HepG2 (cell line): ENCODE data around the gene CPB1.

Experiments used
- CHD2 ChIP-seq: IDR thresholded peaks from 2 replicates; pipeline ENCODE4 v1.6.1; 2011; ENCODE audit warnings: low read depth, low read length, improper control_type of control experiment
- ESRRA ChIP-seq: sonication (generic); formaldehyde crosslinking; IDR thresholded peaks from 2 replicates; pipeline ENCODE4 v1.5.1; 2020; ENCODE audit warnings: mild to moderate bottlenecking, low read depth, missing genetic modification reagents
- JUNB ChIP-seq: sonication (generic); formaldehyde crosslinking; IDR thresholded peaks from 2 replicates; pipeline ENCODE4 v1.8.0; 2022; ENCODE audit warnings: missing genetic modification reagents, mild to moderate bottlenecking, borderline replicate concordance
- MATR3 ChIP-seq: sonication (generic); formaldehyde crosslinking; IDR thresholded peaks from 2 replicates; pipeline ENCODE4 v1.4.0; 2020; ENCODE audit warnings: missing genetic modification reagents
- MTA1 ChIP-seq: sonication (generic); formaldehyde crosslinking; IDR thresholded peaks from 2 replicates; pipeline ENCODE4 v1.4.0; 2020; ENCODE audit warnings: missing genetic modification reagents, mild to moderate bottlenecking, borderline replicate concordance
- POLR2AphosphoS5 ChIP-seq: IDR thresholded peaks from 2 replicates; pipeline ENCODE4 v1.6.1; 2012; ENCODE audit warnings: low read depth, low read length
- SUZ12 ChIP-seq: fragments of 150-350 bp; IDR thresholded peaks from 2 replicates; pipeline ENCODE4 v1.6.1; 2014; ENCODE audit warnings: low read depth, low read length
- TARDBP ChIP-seq: sonication (generic); formaldehyde crosslinking; IDR thresholded peaks from 2 replicates; pipeline ENCODE4 v1.8.0; 2022; ENCODE audit warnings: mild to moderate bottlenecking, missing genetic modification reagents
- ZMYM4 ChIP-seq: sonication (generic); formaldehyde crosslinking; IDR thresholded peaks from 2 replicates; pipeline ENCODE4 v1.8.1; 2023; ENCODE audit warnings: mild to moderate bottlenecking, missing genetic modification reagents
- TF ChIP-seq, protein P1 (sequence below): sonication (generic); formaldehyde crosslinking; IDR thresholded peaks from 2 replicates; pipeline ENCODE4 v1.8.1; 2023; ENCODE audit warnings: mild to moderate bottlenecking, missing genetic modification reagents
- TF ChIP-seq, protein P2 (sequence below): IDR thresholded peaks from 2 replicates; pipeline ENCODE4 v1.6.1; 2012; ENCODE audit warnings: inconsistent platforms
- TF ChIP-seq, protein P3 (sequence below), 2 experiments: IDR thresholded peaks; 2 replicates each; pipeline ENCODE4 v1.6.1; 2011 to 2012; ENCODE audit warnings: low read length in 2 of 2, borderline replicate concordance in 1 of 2, low read depth in 1 of 2, mild to moderate bottlenecking in 1 of 2, moderate library complexity in 1 of 2

DNA sequence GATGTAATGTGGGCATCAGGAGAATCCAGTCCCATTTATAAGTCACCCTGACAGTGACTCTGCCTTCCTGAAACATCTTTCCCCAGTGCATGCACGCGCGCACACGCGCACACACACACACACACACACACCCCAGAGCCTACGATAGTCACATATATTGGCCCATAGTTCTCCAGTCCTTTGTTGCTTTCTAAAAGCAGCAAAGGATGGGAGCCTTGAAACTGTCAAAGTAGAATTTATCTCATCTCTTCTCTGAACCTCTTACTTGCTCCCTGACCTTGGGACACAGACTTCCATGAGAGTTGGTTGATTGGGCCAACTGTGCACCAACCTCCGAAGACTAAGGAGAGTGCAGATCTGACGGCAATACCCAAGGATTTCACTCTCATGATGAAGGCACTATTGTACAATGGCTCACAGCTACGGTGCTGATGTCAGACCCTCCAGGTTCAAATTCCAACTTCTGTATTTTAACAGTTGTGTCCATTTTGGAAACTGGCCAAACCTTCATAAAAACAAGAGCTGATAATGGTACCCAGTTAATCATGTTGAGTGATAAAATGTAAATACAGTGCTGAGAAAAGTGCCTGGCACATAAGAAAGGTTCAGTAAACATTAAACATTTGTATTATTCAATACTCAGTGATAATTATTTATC, 45.8 kb downstream of the CPB1 start:
- TF ChIP-seq ZMYM4 (CRISPR knock-in tag) (no peak), POLR2AphosphoS5 (no peak), ESRRA (CRISPR knock-in tag) (no peak), MATR3 (no peak), TARDBP (CRISPR knock-in tag) (no peak), MTA1 (CRISPR knock-in tag) (no peak), CHD2 (no peak), SUZ12 (no peak), JUNB (CRISPR knock-in tag) (no peak)
- TF ChIP-seq, protein P1, sequence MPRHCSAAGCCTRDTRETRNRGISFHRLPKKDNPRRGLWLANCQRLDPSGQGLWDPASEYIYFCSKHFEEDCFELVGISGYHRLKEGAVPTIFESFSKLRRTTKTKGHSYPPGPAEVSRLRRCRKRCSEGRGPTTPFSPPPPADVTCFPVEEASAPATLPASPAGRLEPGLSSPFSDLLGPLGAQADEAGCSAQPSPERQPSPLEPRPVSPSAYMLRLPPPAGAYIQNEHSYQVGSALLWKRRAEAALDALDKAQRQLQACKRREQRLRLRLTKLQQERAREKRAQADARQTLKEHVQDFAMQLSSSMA (CRISPR knock-in tag): no peak
- TF ChIP-seq, protein P2, sequence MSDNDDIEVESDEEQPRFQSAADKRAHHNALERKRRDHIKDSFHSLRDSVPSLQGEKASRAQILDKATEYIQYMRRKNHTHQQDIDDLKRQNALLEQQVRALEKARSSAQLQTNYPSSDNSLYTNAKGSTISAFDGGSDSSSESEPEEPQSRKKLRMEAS: no peak
- TF ChIP-seq, protein P3, sequence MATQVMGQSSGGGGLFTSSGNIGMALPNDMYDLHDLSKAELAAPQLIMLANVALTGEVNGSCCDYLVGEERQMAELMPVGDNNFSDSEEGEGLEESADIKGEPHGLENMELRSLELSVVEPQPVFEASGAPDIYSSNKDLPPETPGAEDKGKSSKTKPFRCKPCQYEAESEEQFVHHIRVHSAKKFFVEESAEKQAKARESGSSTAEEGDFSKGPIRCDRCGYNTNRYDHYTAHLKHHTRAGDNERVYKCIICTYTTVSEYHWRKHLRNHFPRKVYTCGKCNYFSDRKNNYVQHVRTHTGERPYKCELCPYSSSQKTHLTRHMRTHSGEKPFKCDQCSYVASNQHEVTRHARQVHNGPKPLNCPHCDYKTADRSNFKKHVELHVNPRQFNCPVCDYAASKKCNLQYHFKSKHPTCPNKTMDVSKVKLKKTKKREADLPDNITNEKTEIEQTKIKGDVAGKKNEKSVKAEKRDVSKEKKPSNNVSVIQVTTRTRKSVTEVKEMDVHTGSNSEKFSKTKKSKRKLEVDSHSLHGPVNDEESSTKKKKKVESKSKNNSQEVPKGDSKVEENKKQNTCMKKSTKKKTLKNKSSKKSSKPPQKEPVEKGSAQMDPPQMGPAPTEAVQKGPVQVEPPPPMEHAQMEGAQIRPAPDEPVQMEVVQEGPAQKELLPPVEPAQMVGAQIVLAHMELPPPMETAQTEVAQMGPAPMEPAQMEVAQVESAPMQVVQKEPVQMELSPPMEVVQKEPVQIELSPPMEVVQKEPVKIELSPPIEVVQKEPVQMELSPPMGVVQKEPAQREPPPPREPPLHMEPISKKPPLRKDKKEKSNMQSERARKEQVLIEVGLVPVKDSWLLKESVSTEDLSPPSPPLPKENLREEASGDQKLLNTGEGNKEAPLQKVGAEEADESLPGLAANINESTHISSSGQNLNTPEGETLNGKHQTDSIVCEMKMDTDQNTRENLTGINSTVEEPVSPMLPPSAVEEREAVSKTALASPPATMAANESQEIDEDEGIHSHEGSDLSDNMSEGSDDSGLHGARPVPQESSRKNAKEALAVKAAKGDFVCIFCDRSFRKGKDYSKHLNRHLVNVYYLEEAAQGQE (IDR thresholded peaks at IDR 0.05; ENCODE audit: borderline replicate concordance in 1 of 2, low read depth in 1 of 2, low read length in 2 of 2): no peak
